HG03342 (cell line): Measurements from ENCODE around the gene DEGS2.
"Not testable (repeated sequence)": the region's sequence is repeated elsewhere in the genome, so short reads cannot be mapped to it uniquely, and the experiment has no call there.

ENCODE experiments used
- ATAC-seq: cut with Tn5 transposase; IDR thresholded peaks from one replicate; pipeline ENCODE4 v1.9.1; 2021; ENCODE audit warnings: mild to moderate bottlenecking, moderate library complexity; ENCODE audit not compliant: unreplicated experiment

Gene DEGS2

GRCh38 chr14:100159094-100159864 is at the start of gene DEGS2:
Gene DEGS2 (minus strand): TSS chr14:100159645. CDS start chr14:100159587, 58 bp downstream.
- ATAC-seq = peak; percentile 55

- not testable (repeated sequence) for ATAC-seq
These were observed 48.7 kb upstream of the DEGS2 start for GRCh38 chr14:100208136-100208535.

GRCh38 chr14:100207588-100207987 is 48.1 kb upstream of the DEGS2 start:
- not testable (repeated sequence) for ATAC-seq

- not testable (repeated sequence) for ATAC-seq
These were observed 45.4 kb upstream of the DEGS2 start for GRCh38 chr14:100204835-100205167.

GRCh38 chr14:100203962-100204834 is 44.8 kb upstream of the DEGS2 start:
- no peak for ATAC-seq

GRCh38 chr14:100203146-100203545 is 43.7 kb upstream of the DEGS2 start:
- ATAC-seq = no peak

GRCh38 chr14:100202712-100203111 is 43.3 kb upstream of the DEGS2 start:
- ATAC-seq = no peak

- ATAC-seq = no peak
These were observed 42.3 kb upstream of the DEGS2 start for GRCh38 chr14:100201701-100202100.

GRCh38 chr14:100200311-100200710 is 40.9 kb upstream of the DEGS2 start:
- no peak for ATAC-seq

- ATAC-seq = no peak
These were observed 39.9 kb upstream of the DEGS2 start for GRCh38 chr14:100199240-100199860.

GRCh38 chr14:100193417-100194357 is 34.2 kb upstream of the DEGS2 start:
- no peak for ATAC-seq

GRCh38 chr14:100192672-100193416 is 33.4 kb upstream of the DEGS2 start:
- peak; percentile 100 for ATAC-seq

GRCh38 chr14:100192250-100192671 is 32.8 kb upstream of the DEGS2 start:
- no peak for ATAC-seq

- no peak for ATAC-seq
These were observed 32.3 kb upstream of the DEGS2 start for GRCh38 chr14:100191584-100192249.

GRCh38 chr14:100190126-100190525 is 30.7 kb upstream of the DEGS2 start:
- no peak for ATAC-seq

- no peak for ATAC-seq
These were observed 29.1 kb upstream of the DEGS2 start for GRCh38 chr14:100188392-100189030.

- no peak for ATAC-seq
These were observed 27.9 kb upstream of the DEGS2 start for GRCh38 chr14:100187247-100187833.

GRCh38 chr14:100181876-100182551 is 22.6 kb upstream of the DEGS2 start:
- ATAC-seq = not testable (repeated sequence)
